HCT116 (cell line): ENCODE measurements around the gene KLHL34. TPM values are rescaled to one million over a fixed set of nuclear protein-coding genes. Genes with fewer than 3 reads are reported as not detected.

Experiments
- ATAC-seq: fragments of 200-7000 bp; cut with Tn5 transposase; 2 replicates; pipeline ENCODE4 v1.9.1; 2020; ENCODE audit warnings: mild to moderate bottlenecking, moderate library complexity
- BruUV-seq: library from RNA; stranded (reverse); fragments of 400-500 nt; replicated peaks from 2 replicates; lab custom pipeline; 2021; lab: Mats Ljungman, UMichigan
- CTCF ChIA-PET: fragments of 300-600 bp; sonication (Branson Sonifier 250); formaldehyde crosslinking; loops from one replicate; lab custom pipeline; 2021; ENCODE audit warnings: antibody characterized with exemption; lab: Charles Lee
- POLR2A ChIA-PET: fragments of 300-600, 350-600 bp; sonication (Branson Sonifier 250); formaldehyde crosslinking; loops from one replicate; lab custom pipeline; 2021; ENCODE audit warnings: antibody characterized with exemption; lab: Charles Lee
- RAD21 ChIA-PET, 2 experiments: fragments of 300-600 bp; sonication (Branson Sonifier 250); formaldehyde crosslinking; loops; one replicate each; lab custom pipeline; 2023; ENCODE audit warnings: low total read pairs in 2 of 2; ENCODE audit not compliant: uncharacterized antibody in 2 of 2, unreplicated experiment in 2 of 2, low non-redundant PET in 1 of 2; lab: Charles Lee
- DNase-seq: peaks from one replicate; pipeline ENCODE4 v3.0.0-alpha.2; 2010; ENCODE audit warnings: low read depth, low spot score
- H2AFZ ChIP-seq: fragments of 200-600 bp; shearing (Covaris generic), sonication (generic); 2 replicates; pipeline ENCODE4 v1.6.1; 2017; ENCODE audit warnings: low read depth, mixed run types, mixed read lengths, antibody characterized with exemption, low read length; ENCODE audit not compliant: poor library complexity, severe bottlenecking
- H3K27ac ChIP-seq: 2 replicates; pipeline ENCODE4 v1.5.1; 2012; ENCODE audit warnings: low read depth, low read length
- H3K27me3 ChIP-seq: fragments of 200-600 bp; sonication (generic); 2 replicates; pipeline ENCODE4 v1.6.1; 2016; ENCODE audit warnings: mixed run types, low read length, mixed read lengths; ENCODE audit not compliant: insufficient read depth
- H3K36me3 ChIP-seq, 2 experiments: fragments of 200-500 bp in 1 of 2; fragments of 200-600 bp in 1 of 2; sonication (Bioruptor generic) in 1 of 2; sonication (generic) in 1 of 2; 2 replicates each; pipeline versions ENCODE4 v1.5.1 to v1.6.1; 2014 to 2016; ENCODE audit warnings: low read length in 2 of 2, inconsistent platforms in 1 of 2, mixed read lengths in 1 of 2, mixed run types in 1 of 2; ENCODE audit not compliant: insufficient read depth in 2 of 2, control insufficient read depth in 1 of 2
- H3K4me1 ChIP-seq, 2 experiments: fragments of 200-600 bp in 1 of 2; sonication (generic) in 1 of 2; 2 replicates each; pipeline versions ENCODE4 v1.5.1 to v1.6.1; 2012 to 2017; ENCODE audit warnings: low read length in 2 of 2, inconsistent platforms in 1 of 2, mild to moderate bottlenecking in 1 of 2, mixed read lengths in 1 of 2, mixed run types in 1 of 2, moderate library complexity in 1 of 2; ENCODE audit not compliant: insufficient read depth in 2 of 2, control insufficient read depth in 1 of 2
- H3K4me2 ChIP-seq: fragments of 200-600 bp; sonication (generic); 2 replicates; pipeline ENCODE4 v1.6.1; 2017; ENCODE audit warnings: mixed run types, low read length, mixed read lengths
- H3K4me3 ChIP-seq, 2 experiments: fragments of 200-600 bp in 1 of 2; sonication (generic) in 1 of 2; replicated peaks in 1 of 2; 2 replicates each; pipeline ENCODE4 v1.5.1; 2011 to 2016; ENCODE audit warnings: low read length in 2 of 2, control low read depth in 1 of 2, low read depth in 1 of 2, mild to moderate bottlenecking in 1 of 2, mixed read lengths in 1 of 2, mixed run types in 1 of 2
- H3K79me2 ChIP-seq: fragments of 200-600 bp; sonication (generic); 2 replicates; pipeline ENCODE4 v1.6.1; 2017; ENCODE audit warnings: mild to moderate bottlenecking, mixed run types, low read length, moderate library complexity, mixed read lengths; ENCODE audit not compliant: insufficient read depth
- H3K9ac ChIP-seq: fragments of 200-600 bp; sonication (generic); 2 replicates; pipeline ENCODE4 v1.6.1; 2016; ENCODE audit warnings: low read length, mixed read lengths
- H3K9me2 ChIP-seq: fragments of 200-600 bp; sonication (generic), shearing (Covaris generic); 2 replicates; pipeline ENCODE4 v1.6.1; 2017; ENCODE audit warnings: mixed run types, mild to moderate bottlenecking, moderate library complexity; ENCODE audit not compliant: insufficient read depth
- H3K9me3 ChIP-seq, 2 experiments: fragments of 200-500 bp in 1 of 2; fragments of 200-600 bp in 1 of 2; sonication (Bioruptor generic) in 1 of 2; sonication (generic) in 1 of 2; 2 replicates each; pipeline ENCODE4 v1.6.1; 2014 to 2017; ENCODE audit warnings: low read length in 2 of 2, mixed read lengths in 2 of 2, inconsistent platforms in 1 of 2, low read depth in 1 of 2, mild to moderate bottlenecking in 1 of 2, mixed run types in 1 of 2, moderate library complexity in 1 of 2; ENCODE audit not compliant: control insufficient read depth in 1 of 2, insufficient read depth in 1 of 2
- H4K20me1 ChIP-seq: fragments of 200-600 bp; sonication (generic), shearing (Covaris generic); 2 replicates; pipeline ENCODE4 v1.6.1; 2017; ENCODE audit warnings: mixed run types, mild to moderate bottlenecking, moderate library complexity; ENCODE audit not compliant: insufficient read depth
- CBX3 ChIP-seq: IDR thresholded peaks from 2 replicates; pipeline ENCODE4 v1.6.1; 2012; ENCODE audit warnings: low read depth
- CTCF ChIP-seq, 3 experiments: fragments of 200-600 bp in 1 of 3; sonication (generic) in 1 of 3; IDR thresholded peaks in 2 of 3; conservative IDR thresholded peaks in 1 of 3; 2 replicates each; pipeline ENCODE4 v1.5.1; 2012 to 2017; ENCODE audit warnings: low read depth in 2 of 3, low read length in 2 of 3, antibody characterized with exemption in 1 of 3, borderline replicate concordance in 1 of 3, control low read depth in 1 of 3, mild to moderate bottlenecking in 1 of 3, mixed read lengths in 1 of 3, mixed run types in 1 of 3, moderate library complexity in 1 of 3; ENCODE audit not compliant: insufficient read depth in 1 of 3
- ELF1 ChIP-seq: IDR thresholded peaks from 2 replicates; pipeline ENCODE4 v1.6.1; 2012; ENCODE audit warnings: low read depth, borderline replicate concordance
- EZH2 ChIP-seq: fragments of 200-600 bp; sonication (generic); IDR thresholded peaks from 2 replicates; pipeline ENCODE4 v1.6.1; 2017; ENCODE audit warnings: antibody characterized with exemption, mixed run types
- EZH2phosphoT487 ChIP-seq: fragments of 200-600 bp; IDR thresholded peaks from 2 replicates; pipeline ENCODE4 v1.6.1; 2018; ENCODE audit warnings: antibody characterized with exemption, borderline replicate concordance
- FOSL1 ChIP-seq: IDR thresholded peaks from 2 replicates; pipeline ENCODE4 v1.6.1; 2012; ENCODE audit warnings: low read depth
- MAX ChIP-seq: IDR thresholded peaks from 2 replicates; pipeline ENCODE4 v1.6.1; 2012
- POLR2AphosphoS5 ChIP-seq: IDR thresholded peaks from 2 replicates; pipeline ENCODE4 v1.6.1; 2011; ENCODE audit warnings: mild to moderate bottlenecking, low read depth, low read length, moderate library complexity
- RAD21 ChIP-seq: IDR thresholded peaks from 2 replicates; pipeline ENCODE4 v1.6.1; 2012; ENCODE audit warnings: low read depth, mild to moderate bottlenecking
- REST ChIP-seq: IDR thresholded peaks from 2 replicates; pipeline ENCODE4 v1.6.1; 2012; ENCODE audit warnings: low read depth
- SIN3A ChIP-seq: IDR thresholded peaks from 2 replicates; pipeline ENCODE4 v1.6.1; 2012; ENCODE audit warnings: low read depth
- SP1 ChIP-seq: IDR thresholded peaks from 2 replicates; pipeline ENCODE4 v1.6.1; 2012; ENCODE audit warnings: low read depth
- intact Hi-C: fragments of 100-400 bp; cut with micrococcal nuclease; formaldehyde crosslinking; loops from 2 replicates; pipeline ENCODE4 v1.10.0; 2022
- total RNA-seq: library from RNA; stranded (reverse); gene quantifications from one replicate; pipeline ENCODE4 v1.2.1, GENCODE V29; 2021; ENCODE audit not compliant: unreplicated experiment

Gene KLHL34
- total RNA-seq, 1 experiment from 2014 or later = not detected

- Histone ChIP-seq H2AFZ (no peak overlapping the region), H3K79me2 (no peaks in the 10 kb centered on the region), H3K9me3 (no peaks in the 10 kb centered on the region), H3K4me2 (no peak overlapping the region), H3K9ac (no peak overlapping the region), H3K9me2 (no peaks in the 10 kb centered on the region), H3K27ac (no peak overlapping the region), H3K4me1 (no peaks in the 10 kb centered on the region), H3K36me3 (no peaks in the 10 kb centered on the region), H3K4me3 (no peak overlapping the region), H4K20me1 (no peaks in the 10 kb centered on the region), H3K27me3 (no peaks in the 10 kb centered on the region)
- BruUV-seq = no TSS peak
- POLR2A ChIA-PET = no interaction called here
- intact Hi-C loops = no loop called here
- DNase-seq (no peak), ATAC-seq (no peak)
- RAD21 ChIA-PET = no interaction called here
- TF ChIP-seq CTCF (IDR thresholded peaks at IDR 0.05 in 2 of 3, conservative IDR thresholded peaks at IDR 0.05 in 1 of 3; ENCODE audit: borderline replicate concordance in 1 of 3, insufficient read depth in 1 of 3, low read depth in 2 of 3, low read length in 2 of 3) (no peak), ELF1 (no peak), EZH2 (no peak), RAD21 (no peak), REST (no peak), POLR2AphosphoS5 (no peak), EZH2phosphoT487 (no peak), CBX3 (no peak), SIN3A (no peak), FOSL1 (no peak), SP1 (no peak), MAX (no peak)
- CTCF ChIA-PET = no interaction called here
Observed at GRCh38 chrX:21623778-21624501, 34.2 kb downstream of the KLHL34 start.
